DND-41 (cell line): ENCODE results near the gene FAM181B.

Experiments used
- EZH2 ChIP-seq: IDR thresholded peaks from 3 replicates; pipeline ENCODE4 v1.6.1; 2012; ENCODE audit warnings: borderline replicate concordance, low read depth, mild to moderate bottlenecking, moderate library complexity, low read length, inconsistent platforms; ENCODE audit not compliant: severe bottlenecking
- TF ChIP-seq, protein P1 (sequence below): IDR thresholded peaks from 2 replicates; pipeline ENCODE4 v1.5.1; 2012; ENCODE audit warnings: borderline replicate concordance, low read length, moderate library complexity, mild to moderate bottlenecking; ENCODE audit not compliant: poor library complexity, severe bottlenecking; ENCODE audit errors: extremely low read depth

DNA sequence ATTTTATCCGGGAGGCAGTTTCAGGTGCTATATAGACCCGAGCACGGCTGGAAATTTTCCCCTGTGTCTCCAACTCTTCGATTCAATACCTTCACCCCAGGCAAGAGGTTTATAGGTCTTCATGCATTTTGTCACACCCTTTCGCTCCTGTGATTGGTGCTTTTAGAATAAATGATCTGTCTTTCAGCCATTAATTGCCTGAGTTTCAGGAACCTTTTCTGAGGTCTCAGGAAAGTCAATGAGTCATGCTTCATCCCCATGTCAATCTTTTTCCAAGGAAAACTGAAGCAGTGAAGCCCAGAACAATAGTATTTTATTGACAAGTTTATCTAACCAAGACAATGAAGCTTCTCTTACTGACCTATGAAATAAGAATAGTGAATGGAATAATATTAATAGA lies 29.9 kb downstream of the FAM181B start:
- TF ChIP-seq EZH2, result no peak
- TF ChIP-seq, protein P1, sequence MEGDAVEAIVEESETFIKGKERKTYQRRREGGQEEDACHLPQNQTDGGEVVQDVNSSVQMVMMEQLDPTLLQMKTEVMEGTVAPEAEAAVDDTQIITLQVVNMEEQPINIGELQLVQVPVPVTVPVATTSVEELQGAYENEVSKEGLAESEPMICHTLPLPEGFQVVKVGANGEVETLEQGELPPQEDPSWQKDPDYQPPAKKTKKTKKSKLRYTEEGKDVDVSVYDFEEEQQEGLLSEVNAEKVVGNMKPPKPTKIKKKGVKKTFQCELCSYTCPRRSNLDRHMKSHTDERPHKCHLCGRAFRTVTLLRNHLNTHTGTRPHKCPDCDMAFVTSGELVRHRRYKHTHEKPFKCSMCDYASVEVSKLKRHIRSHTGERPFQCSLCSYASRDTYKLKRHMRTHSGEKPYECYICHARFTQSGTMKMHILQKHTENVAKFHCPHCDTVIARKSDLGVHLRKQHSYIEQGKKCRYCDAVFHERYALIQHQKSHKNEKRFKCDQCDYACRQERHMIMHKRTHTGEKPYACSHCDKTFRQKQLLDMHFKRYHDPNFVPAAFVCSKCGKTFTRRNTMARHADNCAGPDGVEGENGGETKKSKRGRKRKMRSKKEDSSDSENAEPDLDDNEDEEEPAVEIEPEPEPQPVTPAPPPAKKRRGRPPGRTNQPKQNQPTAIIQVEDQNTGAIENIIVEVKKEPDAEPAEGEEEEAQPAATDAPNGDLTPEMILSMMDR, result no peak
